ENCODE measurements around the gene IL4R.

The IL4R gene

GRCh38 chr16:27315333-27316037, 1.7 kb downstream of the IL4R start:
- DNase-seq (ENCODE audit: low read depth): no peak

GRCh38 chr16:27316038-27316680, 2.4 kb downstream of the IL4R start:
- no peak for DNase-seq (ENCODE audit: low read depth)

GRCh38 chr16:27317320-27317719, 3.5 kb downstream of the IL4R start:
- no peak for DNase-seq (ENCODE audit: low read depth)

- no peak for DNase-seq (ENCODE audit: low read depth)
These were observed 4.1 kb downstream of the IL4R start for GRCh38 chr16:27317738-27318391.

- DNase-seq (ENCODE audit: low read depth): no peak
These were observed 4.8 kb downstream of the IL4R start for GRCh38 chr16:27318392-27319256.

- DNase-seq (ENCODE audit: low read depth): no peak
These were observed 5.6 kb downstream of the IL4R start for GRCh38 chr16:27319257-27319965.

- DNase-seq (ENCODE audit: low read depth): no peak
These were observed 6.7 kb downstream of the IL4R start for GRCh38 chr16:27320261-27321012.

- DNase-seq (ENCODE audit: low read depth): no peak
These were observed 7.5 kb downstream of the IL4R start for GRCh38 chr16:27321013-27321915.

GRCh38 chr16:27322858-27323780, 9.3 kb downstream of the IL4R start:
- DNase-seq (ENCODE audit: low read depth): no peak

GRCh38 chr16:27323781-27324561, 10.2 kb downstream of the IL4R start:
- no peak for DNase-seq (ENCODE audit: low read depth)

GRCh38 chr16:27324851-27325301, 11.1 kb downstream of the IL4R start:
- DNase-seq (ENCODE audit: low read depth): no peak

GRCh38 chr16:27325736-27326135, 12.0 kb downstream of the IL4R start:
- DNase-seq (ENCODE audit: low read depth): no peak

- no peak for DNase-seq (ENCODE audit: low read depth)
These were observed 12.5 kb downstream of the IL4R start for GRCh38 chr16:27326251-27326650.

GRCh38 chr16:27326738-27327585, 13.2 kb downstream of the IL4R start:
- no peak for DNase-seq (ENCODE audit: low read depth)

- no peak for DNase-seq (ENCODE audit: low read depth)
These were observed 13.8 kb downstream of the IL4R start for GRCh38 chr16:27327586-27327915.

- no peak for DNase-seq (ENCODE audit: low read depth)
These were observed 15.2 kb downstream of the IL4R start for GRCh38 chr16:27328937-27329336.
